Endothelial cell of umbilical vein (primary cell): Measurements from ENCODE around the gene SMNDC1.

Source experiments
- CTCF ChIP-seq, 2 donors: IDR thresholded peaks; 1 replicate in 1 of 2; 2 replicates in 1 of 2; pipeline ENCODE4 v1.5.1; 2011; ENCODE audit warnings: low read length in 2 of 2, mild to moderate bottlenecking in 2 of 2, moderate library complexity in 2 of 2, control low read depth in 1 of 2, inconsistent platforms in 1 of 2, low read depth in 1 of 2; ENCODE audit not compliant: insufficient read depth in 1 of 2; ENCODE audit errors: extremely low read depth in 1 of 2
- EZH2 ChIP-seq: IDR thresholded peaks from 2 replicates; pipeline ENCODE4 v1.6.1; 2012; ENCODE audit warnings: borderline replicate concordance, low read depth, mild to moderate bottlenecking, moderate library complexity, low read length, inconsistent platforms; ENCODE audit not compliant: severe bottlenecking
- MYC ChIP-seq: IDR thresholded peaks from one replicate; pipeline ENCODE4 v1.6.1; 2011; ENCODE audit warnings: mild to moderate bottlenecking, low read depth, low read length
- POLR2A ChIP-seq: IDR thresholded peaks from 2 replicates; pipeline ENCODE4 v1.6.1; 2012; ENCODE audit warnings: low read depth, mild to moderate bottlenecking, control low read depth, low read length
- POLR2AphosphoS5 ChIP-seq: IDR thresholded peaks from 2 replicates; pipeline ENCODE4 v1.6.1; 2012; ENCODE audit warnings: low read depth, mild to moderate bottlenecking, control low read depth, low read length, moderate library complexity; ENCODE audit not compliant: insufficient read depth

GRCh38 chr10:110278562-110279406, 25.9 kb downstream of the SMNDC1 start:
- TF ChIP-seq CTCF (IDR thresholded peaks at IDR 0.05; ENCODE audit: extremely low read depth in 1 of 2, insufficient read depth in 1 of 2, low read depth in 1 of 2, low read length in 2 of 2) = no peak
- no peak for TF ChIP-seq MYC
- TF ChIP-seq POLR2AphosphoS5 = no peak
- no peak for TF ChIP-seq POLR2A
- TF ChIP-seq EZH2 = no peak
